HFFc6 (cell line): Measurements from ENCODE around the gene GOLGA6L10. TPM values are rescaled to one million over a fixed set of nuclear protein-coding genes. Genes with fewer than 3 reads are reported as not detected.
"Not testable (repeated sequence)": the region's sequence is repeated elsewhere in the genome, so short reads cannot be mapped to it uniquely, and the experiment has no call there.

Source experiments
- DNase-seq: peaks from one replicate; pipeline ENCODE4 v3.0.0-alpha.2; 2018
- H3K27ac Mint-ChIP-seq: 2 replicates; pipeline ENCODE4 v1.8.0; 2020; ENCODE audit warnings: mild to moderate bottlenecking, mixed read lengths
- H3K27me3 Mint-ChIP-seq: 2 replicates; pipeline ENCODE4 v1.8.0; 2021; ENCODE audit warnings: mild to moderate bottlenecking, moderate library complexity, mixed read lengths; ENCODE audit not compliant: insufficient read depth
- H3K36me3 Mint-ChIP-seq: 2 replicates; pipeline ENCODE4 v1.8.0; 2021; ENCODE audit warnings: low read depth, mixed read lengths
- H3K4me1 Mint-ChIP-seq: 2 replicates; pipeline ENCODE4 v1.8.0; 2020; ENCODE audit warnings: low read depth, mixed read lengths
- H3K4me3 Mint-ChIP-seq: 2 replicates; pipeline ENCODE4 v1.8.0; 2020; ENCODE audit warnings: mild to moderate bottlenecking, moderate library complexity, mixed read lengths
- H3K9me3 Mint-ChIP-seq: 2 replicates; pipeline ENCODE4 v1.8.0; 2020; ENCODE audit warnings: mild to moderate bottlenecking, mixed read lengths
- CTCF ChIP-seq: fragments of 200-600 bp; sonication (generic); IDR thresholded peaks from 2 replicates; pipeline ENCODE4 v1.5.0; 2021; ENCODE audit warnings: antibody characterized with exemption, mild to moderate bottlenecking
- total RNA-seq, 6 experiments: library from RNA; stranded (reverse); fragmentation: NEBNext Ultra II Directional; extraction: Animal tissue kit (Norgen Biotek cat#: 25700); gene quantifications; 2 replicates in 1 of 6; 3 replicates in 5 of 6; pipeline ENCODE4 v1.2.3, GENCODE V29; 2021

Gene GOLGA6L10
- total RNA-seq, 6 experiments from 2014 or later = 0.43 to 0.69 (median 0.51) TPM

- DNase-seq, H3K4me1 Mint-ChIP-seq, H3K36me3 Mint-ChIP-seq, H3K9me3 Mint-ChIP-seq, H3K27ac Mint-ChIP-seq, H3K27me3 Mint-ChIP-seq, H3K4me3 Mint-ChIP-seq: not testable (repeated sequence)
- peak; percentile 51 for TF ChIP-seq CTCF
These were observed 30.3 kb upstream of the GOLGA6L10 start for GRCh38 chr15:82379552-82379951.

- Mint-ChIP-seq H3K4me3 (peak overlapping the region; percentile 35), H3K27ac (0 out of 2 replicates have a peak overlapping the region, but pooled peaks have one; percentile 17)
- not testable (repeated sequence) for H3K4me1 Mint-ChIP-seq, H3K27me3 Mint-ChIP-seq, H3K36me3 Mint-ChIP-seq, DNase-seq, H3K9me3 Mint-ChIP-seq
These were observed 24.4 kb upstream of the GOLGA6L10 start for GRCh38 chr15:82373661-82374060.

GRCh38 chr15:82371656-82372055, 22.4 kb upstream of the GOLGA6L10 start:
- no peaks in the 10 kb centered on the region for H3K27me3 Mint-ChIP-seq
- H3K4me1 Mint-ChIP-seq = peaks cover 9% of the 10 kb centered on the region
- no peak overlapping the region for H3K4me3 Mint-ChIP-seq
- no peak for DNase-seq
- TF ChIP-seq CTCF = no peak
- H3K27ac Mint-ChIP-seq = no peak overlapping the region
- peaks cover 4% of the 10 kb centered on the region; the same call in 1 of the 2 replicates for H3K9me3 Mint-ChIP-seq
- H3K36me3 Mint-ChIP-seq = peaks cover 9% of the 10 kb centered on the region

- DNase-seq, H3K36me3 Mint-ChIP-seq, H3K4me3 Mint-ChIP-seq, H3K27ac Mint-ChIP-seq, H3K9me3 Mint-ChIP-seq, H3K4me1 Mint-ChIP-seq, H3K27me3 Mint-ChIP-seq: not testable (repeated sequence)
These were observed 18.5 kb upstream of the GOLGA6L10 start for GRCh38 chr15:82367790-82368189.

- H3K4me3 Mint-ChIP-seq, H3K4me1 Mint-ChIP-seq, H3K9me3 Mint-ChIP-seq, H3K36me3 Mint-ChIP-seq, H3K27me3 Mint-ChIP-seq, H3K27ac Mint-ChIP-seq: not testable (repeated sequence)
- DNase-seq = peak; percentile 50
- peak; percentile 57 for TF ChIP-seq CTCF
These were observed 16.5 kb upstream of the GOLGA6L10 start for GRCh38 chr15:82365692-82366323.

GRCh38 chr15:82364548-82364947, 15.3 kb upstream of the GOLGA6L10 start:
- not testable (repeated sequence) for H3K9me3 Mint-ChIP-seq, H3K27ac Mint-ChIP-seq, H3K4me1 Mint-ChIP-seq, H3K27me3 Mint-ChIP-seq, H3K4me3 Mint-ChIP-seq, DNase-seq, H3K36me3 Mint-ChIP-seq

GRCh38 chr15:82362790-82363189, 13.5 kb upstream of the GOLGA6L10 start:
- H3K9me3 Mint-ChIP-seq, H3K4me3 Mint-ChIP-seq, H3K27me3 Mint-ChIP-seq, H3K4me1 Mint-ChIP-seq, H3K36me3 Mint-ChIP-seq, H3K27ac Mint-ChIP-seq, DNase-seq: not testable (repeated sequence)

GRCh38 chr15:82360618-82361017, 11.3 kb upstream of the GOLGA6L10 start:
- H3K9me3 Mint-ChIP-seq, H3K36me3 Mint-ChIP-seq, H3K27ac Mint-ChIP-seq, H3K4me1 Mint-ChIP-seq, H3K27me3 Mint-ChIP-seq, H3K4me3 Mint-ChIP-seq, DNase-seq: not testable (repeated sequence)

GRCh38 chr15:82355055-82355454, 5.8 kb upstream of the GOLGA6L10 start:
- not testable (repeated sequence) for DNase-seq, H3K27ac Mint-ChIP-seq, H3K9me3 Mint-ChIP-seq, H3K27me3 Mint-ChIP-seq, H3K4me3 Mint-ChIP-seq, H3K36me3 Mint-ChIP-seq, H3K4me1 Mint-ChIP-seq

- not testable (repeated sequence) for H3K4me1 Mint-ChIP-seq, H3K4me3 Mint-ChIP-seq
These were observed 5.3 kb upstream of the GOLGA6L10 start for GRCh38 chr15:82354546-82354945.

GRCh38 chr15:82347645-82348044, 1.6 kb downstream of the GOLGA6L10 start:
- not testable (repeated sequence) for H3K27me3 Mint-ChIP-seq, H3K36me3 Mint-ChIP-seq, H3K27ac Mint-ChIP-seq, DNase-seq, H3K4me3 Mint-ChIP-seq, H3K4me1 Mint-ChIP-seq, H3K9me3 Mint-ChIP-seq

More at GRCh38 chr15:82354546-82354945, 5.3 kb upstream of the GOLGA6L10 start:
- not testable (repeated sequence) for H3K9me3 Mint-ChIP-seq, DNase-seq, H3K36me3 Mint-ChIP-seq, H3K27ac Mint-ChIP-seq, H3K27me3 Mint-ChIP-seq
